Thyroid gland (tissue), 4 donors: Measurements from ENCODE around the gene SYCP1.
"Not testable (repeated sequence)": the region's sequence is repeated elsewhere in the genome, so short reads cannot be mapped to it uniquely, and the experiment has no call there.

ENCODE experiments used
- CTCF ChIP-seq, 6 experiments: fragments of 200-600 bp in 3 of 6; fragments of 450-650 bp in 3 of 6; sonication (generic) in 3 of 6; IDR thresholded peaks; one replicate each; pipeline ENCODE4 v1.5.1; 2016 to 2019; ENCODE audit warnings: antibody characterized with exemption in 6 of 6, mild to moderate bottlenecking in 2 of 6, inconsistent platforms in 1 of 6, moderate library complexity in 1 of 6
- POLR2A ChIP-seq, 2 donors: fragments of 450-650 bp; IDR thresholded peaks; one replicate each; pipeline ENCODE4 v1.6.1; 2017; ENCODE audit warnings: antibody characterized with exemption in 2 of 2, mild to moderate bottlenecking in 2 of 2, moderate library complexity in 1 of 2

- not testable (repeated sequence) for TF ChIP-seq POLR2A, CTCF (IDR thresholded peaks at IDR 0.05)
Measured at GRCh38 chr1:114830075-114830474, 24.6 kb upstream of the SYCP1 start.
